Fibroblast of peridontal ligament (primary cell): Measurements from ENCODE around the gene ITPK1.

Experiments used
- DNase-seq: peaks from one replicate; pipeline ENCODE4 v3.0.0-alpha.2; 2010; ENCODE audit errors: extremely low read depth

ITPK1 gene

DNA sequence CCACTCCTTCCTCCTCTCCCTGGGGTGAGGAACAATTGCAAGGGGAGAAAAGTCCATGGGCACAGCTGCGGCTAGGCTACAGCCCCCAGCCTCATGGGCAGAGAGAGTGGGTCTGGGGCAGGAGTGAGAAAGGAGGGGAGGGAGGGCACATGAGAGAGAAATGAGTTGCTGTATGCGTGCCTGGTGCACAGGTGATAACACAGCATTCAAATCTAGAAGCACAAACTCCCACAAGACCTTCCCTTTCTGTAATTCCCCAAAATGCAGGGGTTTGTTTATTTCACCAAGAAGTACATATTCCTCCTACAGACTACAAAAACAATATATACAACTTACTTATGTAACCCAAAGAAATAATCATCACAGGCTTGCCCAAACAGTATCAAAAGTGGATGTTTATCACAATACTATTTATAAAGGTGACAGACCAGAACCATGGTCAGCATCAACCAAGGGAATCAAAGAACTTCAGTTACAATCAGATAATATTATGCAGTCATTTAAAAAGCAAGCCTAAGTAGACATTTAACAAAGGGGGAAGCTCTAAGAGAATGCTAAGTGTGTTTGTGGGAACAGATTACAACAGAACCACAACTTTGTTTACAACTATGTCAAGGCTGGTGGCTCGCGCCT lies 54.2 kb downstream of the ITPK1 start:
- DNase-seq, result no peak

DNA sequence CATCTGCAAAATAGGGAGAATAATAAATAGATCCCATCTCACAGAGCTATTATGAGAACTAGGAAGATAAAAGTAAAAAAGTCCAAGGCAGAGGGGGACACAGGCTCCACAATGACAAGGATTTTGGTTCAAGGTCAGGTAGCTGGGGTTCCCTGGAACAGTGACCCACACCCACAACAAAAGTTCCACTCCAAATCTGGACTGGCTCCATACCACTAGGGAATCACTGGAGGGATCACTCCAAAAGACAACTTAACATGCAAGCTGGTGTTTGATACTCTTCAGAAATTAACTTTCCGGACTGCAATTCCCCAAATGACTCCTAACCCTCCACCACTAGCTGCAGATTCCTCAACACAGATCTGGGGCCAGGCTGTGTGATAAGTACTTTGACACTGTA lies 54.9 kb downstream of the ITPK1 start:
- DNase-seq, result no peak

DNA sequence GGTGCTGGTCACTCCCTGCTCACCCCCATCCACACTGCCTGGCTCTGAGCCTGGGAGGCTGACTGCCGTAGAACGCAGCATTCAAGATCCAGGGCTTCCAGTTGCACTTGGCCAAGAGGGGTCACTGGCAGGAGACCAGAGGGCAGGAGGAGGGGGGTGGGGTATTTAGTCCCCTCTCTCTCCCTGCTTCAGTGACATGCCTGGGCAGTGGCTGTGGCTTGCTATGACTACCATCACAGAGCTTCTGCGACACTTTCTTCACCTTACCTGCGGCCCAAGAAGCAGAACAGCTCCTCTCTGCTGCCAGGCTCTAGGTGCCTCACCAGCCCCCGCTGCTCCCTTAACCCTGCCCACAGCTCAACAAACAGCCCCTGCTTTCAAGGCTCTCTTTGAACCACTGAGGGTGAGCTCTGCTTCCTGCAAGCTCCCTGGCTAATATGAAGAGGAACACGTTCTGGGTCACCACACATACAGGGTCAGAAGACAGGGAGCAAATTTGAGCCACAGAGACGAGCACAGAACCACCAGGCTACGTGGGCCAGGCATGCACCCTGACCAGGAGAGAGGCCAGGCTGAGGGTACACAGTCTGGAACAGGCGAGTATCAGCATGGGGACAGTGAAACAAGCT lies 55.7 kb downstream of the ITPK1 start:
- no peak for DNase-seq

DNA sequence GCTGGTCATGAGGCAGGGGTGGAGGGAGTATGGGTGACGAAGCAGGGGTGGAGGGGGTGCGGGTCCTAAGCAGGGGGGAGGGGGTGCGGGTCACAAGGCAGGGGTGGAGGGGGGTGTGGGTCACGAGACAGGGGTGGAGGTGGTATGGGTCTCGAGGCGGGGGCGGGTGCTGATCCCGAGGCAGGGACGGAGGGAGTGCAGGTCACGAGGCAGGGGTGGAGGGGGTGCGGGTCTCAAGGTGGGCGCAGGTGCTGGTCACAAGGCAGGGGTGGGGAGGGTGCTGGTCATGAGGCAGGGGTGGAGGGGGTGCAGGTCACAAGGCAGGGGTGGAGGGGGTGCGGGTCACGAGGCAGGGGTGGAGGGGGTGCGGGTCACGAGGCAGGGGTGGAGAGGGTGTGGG lies 56.5 kb downstream of the ITPK1 start:
- no peak for DNase-seq

DNA sequence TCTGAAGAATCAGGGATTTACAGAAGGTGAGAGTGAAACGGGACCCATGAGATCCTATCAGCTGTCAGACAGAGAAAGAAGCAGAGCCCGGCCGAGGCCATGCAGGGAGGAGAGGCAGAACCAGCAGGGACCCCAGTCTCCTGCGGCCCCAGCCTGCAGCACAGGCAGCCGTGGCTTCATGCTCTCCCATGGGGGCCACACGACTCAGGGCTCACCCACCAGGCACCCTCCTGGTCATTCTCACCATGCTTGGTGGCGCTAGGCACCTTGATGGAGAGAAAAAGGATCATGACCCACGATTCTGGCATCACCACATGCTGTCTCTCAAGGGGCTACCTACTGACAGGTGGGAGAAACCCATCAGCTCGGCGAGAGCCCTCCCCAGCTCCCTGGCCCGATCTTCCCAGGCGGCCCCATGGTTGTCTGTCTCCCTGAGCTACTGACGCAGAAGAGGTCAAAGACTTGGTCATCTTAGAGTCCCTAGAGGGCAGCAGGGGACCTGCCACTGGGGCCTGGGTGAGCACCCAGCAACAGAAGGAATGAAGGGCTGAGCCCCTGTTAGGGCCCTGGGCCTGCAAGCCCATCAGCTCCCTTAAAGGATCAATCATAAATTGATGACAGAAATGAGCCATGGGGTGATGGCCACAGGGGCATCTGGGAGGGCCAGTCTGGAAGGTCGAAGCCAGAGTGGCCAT lies 58.0 kb downstream of the ITPK1 start:
- DNase-seq, result no peak

DNA sequence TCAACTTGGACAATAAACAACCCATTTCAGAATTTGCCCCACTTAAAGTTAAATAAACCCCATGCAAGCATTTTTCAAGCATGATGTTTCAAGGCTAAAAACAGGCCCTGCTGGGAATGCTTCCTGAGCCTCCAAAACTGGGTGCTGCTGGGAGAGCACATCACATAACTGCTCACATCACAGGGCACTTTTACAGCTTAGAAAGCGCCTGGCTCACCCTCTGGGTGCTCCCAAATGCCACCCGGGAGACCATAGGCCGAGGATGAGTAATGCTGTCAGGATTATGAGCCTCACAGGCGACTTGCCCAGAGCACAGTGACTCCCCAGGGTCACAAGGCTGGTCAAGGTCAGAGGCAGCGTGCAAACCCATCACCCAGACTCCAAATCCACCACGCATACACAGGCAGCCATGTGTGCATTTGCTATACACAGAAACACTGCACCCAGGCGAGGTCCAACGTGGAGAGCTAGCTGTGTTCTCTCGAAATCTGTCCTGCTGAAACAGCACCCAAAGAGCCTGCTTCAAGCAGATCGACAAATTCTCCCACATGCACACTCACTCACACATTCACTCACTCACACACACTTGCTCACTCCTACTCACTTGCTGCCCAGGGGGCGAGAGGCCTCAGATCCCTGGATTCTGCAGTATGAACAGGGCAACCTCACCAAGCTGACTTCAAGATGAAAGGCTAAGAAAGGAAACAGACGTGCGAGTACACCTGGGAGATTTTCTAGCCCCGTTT lies 58.7 kb downstream of the ITPK1 start:
- no peak for DNase-seq

DNA sequence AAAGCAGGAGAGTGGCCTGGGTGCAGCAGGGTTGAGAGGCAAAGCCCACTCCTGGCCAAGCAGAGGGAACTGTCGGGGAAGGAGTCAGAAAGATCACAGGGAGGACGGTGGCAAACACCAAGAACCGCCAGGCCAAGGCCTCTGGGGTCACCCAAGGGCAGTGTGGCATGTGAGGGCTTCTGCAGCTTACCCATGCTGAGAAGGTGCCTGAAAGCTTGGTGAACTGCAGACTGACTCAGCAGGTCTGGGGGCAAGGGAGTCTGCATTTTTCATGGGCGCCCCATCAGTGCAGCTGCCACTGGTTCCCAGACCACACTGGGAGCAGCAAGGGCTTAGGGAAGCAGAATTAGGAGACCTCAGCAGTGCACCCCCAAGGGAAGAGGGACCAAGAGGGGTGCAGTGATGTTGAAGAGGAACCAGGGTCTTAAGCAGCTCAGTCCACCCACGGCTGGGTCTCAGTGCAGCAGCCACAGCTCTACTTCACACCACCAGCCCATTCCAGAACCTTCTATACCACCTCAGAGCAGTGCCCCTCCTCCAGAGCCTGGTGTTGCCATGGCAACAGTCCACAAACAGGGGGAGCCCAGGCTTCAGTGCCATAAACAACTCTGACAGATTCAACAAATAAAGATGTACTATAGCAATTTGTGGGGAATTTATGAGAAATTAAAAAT lies 59.4 kb downstream of the ITPK1 start:
- peak; percentile 49 for DNase-seq

DNA sequence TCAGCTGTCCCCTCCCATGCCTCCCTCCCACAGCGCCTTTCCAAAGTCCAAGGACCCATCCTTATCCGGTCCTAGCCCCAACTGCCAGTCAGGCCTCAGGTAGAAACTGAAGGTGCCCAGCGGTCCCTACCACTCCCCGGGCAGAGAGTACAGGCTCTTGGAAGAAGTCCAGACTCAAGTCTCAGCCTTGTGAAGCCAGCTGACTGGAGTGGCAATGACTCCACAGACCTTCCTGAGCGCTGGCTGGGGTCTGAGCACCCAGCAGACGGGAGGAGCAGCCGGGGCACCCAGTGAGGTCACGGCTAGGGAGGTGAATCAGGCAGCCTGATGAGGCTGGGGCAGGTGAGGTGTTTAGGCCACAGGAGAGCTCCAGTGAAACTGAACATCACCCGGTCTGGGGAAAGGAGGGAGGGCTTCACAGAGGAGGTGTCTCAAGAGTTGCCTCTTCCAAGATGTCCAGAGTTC lies 60.0 kb downstream of the ITPK1 start:
- DNase-seq, result no peak

DNA sequence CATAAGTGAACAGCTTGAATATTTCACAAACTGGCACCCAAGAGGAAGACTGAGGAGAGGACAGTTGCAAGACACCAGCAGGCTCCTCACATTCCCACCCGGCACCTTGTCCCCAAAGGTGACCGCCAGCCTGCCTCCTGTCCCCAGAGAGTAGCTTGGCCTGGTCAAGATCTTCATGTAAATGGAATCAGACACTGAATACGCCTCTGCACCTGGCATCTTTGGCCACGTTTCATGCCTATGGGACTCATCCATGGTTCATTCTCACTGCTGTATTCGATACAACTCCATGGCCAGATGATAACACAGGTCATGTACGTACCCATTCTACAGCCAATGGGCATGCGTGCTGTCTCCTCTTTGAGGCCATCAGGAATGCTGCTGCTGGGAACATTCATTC lies 60.8 kb downstream of the ITPK1 start:
- no peak for DNase-seq

DNA sequence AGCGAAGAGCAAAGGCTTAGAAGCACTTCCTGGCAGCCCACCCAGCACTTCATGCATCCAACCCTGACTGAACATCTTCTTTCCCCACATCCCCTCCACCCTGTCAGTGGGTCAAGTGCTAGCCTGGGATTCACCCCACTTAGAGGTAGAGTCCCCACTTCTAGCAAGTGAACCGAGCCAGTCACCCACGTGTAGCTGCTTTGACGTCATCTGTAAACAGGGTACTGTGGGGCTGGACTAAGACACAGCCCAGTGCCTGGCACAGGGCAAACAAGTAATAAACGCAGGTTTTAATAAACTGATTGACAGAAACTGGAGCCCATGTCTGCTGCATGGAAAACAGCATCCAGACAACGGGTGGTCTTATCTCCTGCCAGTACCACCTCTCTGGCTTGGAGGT lies 61.7 kb downstream of the ITPK1 start:
- DNase-seq, result no peak

DNA sequence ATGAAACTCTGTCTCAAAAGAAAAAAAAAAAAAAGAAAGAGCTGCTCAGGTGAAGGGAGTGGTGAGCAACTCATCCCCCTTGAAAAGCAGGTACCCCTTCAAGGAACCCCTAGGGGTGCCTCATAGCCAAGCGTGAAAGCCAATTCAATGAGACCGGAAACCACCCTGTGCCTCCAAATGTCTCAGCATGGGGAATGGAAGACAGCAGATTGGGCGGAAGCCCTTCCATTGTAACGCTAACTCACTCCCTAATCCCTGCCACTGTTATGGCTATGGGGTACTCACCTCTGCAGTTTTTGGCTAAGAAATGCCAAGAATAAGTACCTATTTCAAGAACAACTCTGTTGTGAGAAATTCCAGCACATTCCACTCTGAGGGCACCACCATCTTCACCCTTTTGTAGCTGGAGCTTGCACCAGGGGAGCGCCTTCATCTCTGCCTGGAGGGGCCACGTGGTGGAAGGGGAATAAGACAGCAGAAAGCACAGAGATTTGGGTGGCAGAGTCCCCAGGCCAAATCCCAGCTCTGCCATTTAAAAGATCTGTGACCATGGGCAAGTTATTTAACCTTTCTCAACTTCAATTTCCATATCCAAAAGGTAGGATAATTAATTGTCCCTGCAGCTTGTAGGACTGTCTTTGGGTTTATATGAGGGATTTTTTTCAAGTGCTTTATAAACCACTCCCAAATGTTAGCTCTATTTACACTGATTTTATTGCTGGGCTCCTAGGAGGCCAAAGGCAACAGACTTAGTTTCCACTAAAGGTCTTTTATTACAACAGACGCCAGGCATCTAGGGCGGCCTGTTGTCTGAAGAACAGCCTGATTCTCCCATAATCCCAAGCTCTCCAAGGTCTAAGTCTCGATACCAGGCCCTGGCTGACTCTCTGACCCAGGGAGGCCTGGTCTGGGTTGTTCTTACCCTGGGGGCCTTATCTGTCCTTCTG lies 63.9 kb downstream of the ITPK1 start:
- DNase-seq, result no peak

DNA sequence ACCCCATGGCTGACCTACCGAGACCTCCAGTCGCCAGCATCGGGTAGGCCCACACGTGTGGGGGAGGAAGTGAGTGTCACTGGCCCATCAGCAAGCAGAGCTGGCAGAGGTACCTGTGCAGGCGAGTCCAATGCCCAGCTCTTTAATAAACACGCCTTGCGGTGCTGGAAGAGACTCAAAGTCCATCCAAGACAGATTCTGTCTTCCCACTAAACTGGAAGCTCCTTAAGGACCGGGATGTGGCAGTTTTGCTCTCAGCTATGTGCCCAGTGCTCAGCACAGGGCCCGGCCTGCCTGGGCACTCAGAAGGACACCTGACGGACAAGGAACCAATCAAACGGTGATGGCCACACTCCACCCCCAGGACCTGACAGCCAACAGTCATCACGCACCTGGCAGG lies 65.0 kb downstream of the ITPK1 start:
- no peak for DNase-seq

DNA sequence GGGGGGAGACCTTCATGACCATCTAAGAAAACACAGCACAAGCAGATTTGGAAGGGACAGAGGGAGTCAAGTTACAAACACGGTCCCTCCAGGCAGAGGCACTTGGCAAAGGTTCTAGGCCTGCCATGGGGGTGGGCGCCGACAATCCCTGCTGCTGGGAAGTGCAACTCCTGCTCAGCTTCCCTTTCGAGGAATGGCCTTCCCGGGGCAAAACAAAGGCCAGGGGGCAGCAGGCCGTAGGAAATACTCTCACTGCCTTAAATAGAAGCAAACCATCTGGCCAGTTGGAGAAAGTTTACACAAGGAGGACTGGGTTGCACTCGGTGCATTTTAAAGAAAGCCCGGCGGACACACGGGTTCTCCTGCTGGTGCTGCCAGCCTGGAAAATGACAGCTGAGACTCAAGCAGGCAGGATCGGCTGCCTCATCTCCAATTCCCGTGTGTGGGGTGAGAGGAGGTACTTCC lies 65.8 kb downstream of the ITPK1 start:
- peak; percentile 39 for DNase-seq

DNA sequence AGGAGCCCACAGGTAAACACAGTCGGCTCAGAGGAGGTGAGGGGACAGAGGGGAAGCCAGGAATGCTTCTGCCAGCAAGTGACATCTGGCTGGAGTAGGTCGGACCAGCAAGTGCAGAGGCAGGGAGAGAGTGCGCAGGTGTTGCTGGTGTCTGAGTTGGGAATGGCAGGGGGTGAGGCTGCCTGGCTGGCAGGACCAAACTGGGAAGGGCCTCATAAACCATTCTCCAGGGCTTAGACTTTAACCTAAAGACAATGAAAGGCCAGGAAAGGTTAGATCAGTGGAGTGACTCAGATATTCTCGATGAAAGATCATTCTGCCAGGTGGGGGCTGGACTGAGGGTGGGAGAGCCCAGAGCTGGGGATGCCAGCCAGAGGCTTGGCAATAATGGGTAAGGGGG lies 66.4 kb downstream of the ITPK1 start:
- DNase-seq, result no peak

DNA sequence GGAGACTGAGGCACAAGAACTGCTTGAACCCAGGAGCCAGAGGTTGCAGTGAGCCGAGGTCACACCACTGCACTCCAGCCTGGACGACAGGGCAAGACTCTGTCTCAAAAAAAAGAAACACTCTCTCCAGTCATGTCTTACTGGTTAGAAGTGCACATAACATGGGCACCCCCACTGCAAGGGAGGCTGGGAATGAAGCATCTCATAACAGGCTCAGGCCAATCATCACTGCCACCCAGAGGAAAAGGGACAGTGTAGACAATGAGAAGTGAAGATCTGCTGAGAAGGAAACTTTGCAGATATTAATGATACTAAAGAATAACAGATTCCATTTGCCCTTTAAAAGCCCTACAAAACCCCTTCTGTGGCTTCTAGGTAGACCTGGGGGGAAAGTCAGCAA lies 66.9 kb downstream of the ITPK1 start:
- DNase-seq, result no peak

DNA sequence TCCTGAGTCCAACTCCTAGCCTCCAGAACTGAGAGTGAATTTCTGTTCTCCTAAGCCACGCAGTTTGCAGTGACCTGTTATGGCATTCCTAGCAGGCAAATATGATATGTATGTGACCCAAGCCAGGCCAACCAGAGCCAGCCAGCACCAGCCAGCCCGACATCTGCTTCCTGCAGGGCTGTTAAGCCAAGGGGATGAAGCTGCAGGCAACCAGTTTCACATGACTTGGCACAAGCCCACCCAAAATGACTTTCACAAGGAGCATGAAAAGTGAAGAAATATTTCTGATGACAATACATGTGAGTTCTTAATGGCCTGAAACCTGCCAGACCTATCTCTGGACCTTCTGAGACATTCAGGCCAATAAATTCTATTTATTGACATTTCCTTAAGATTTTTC lies 68.1 kb downstream of the ITPK1 start:
- DNase-seq, result peak; percentile 31

DNA sequence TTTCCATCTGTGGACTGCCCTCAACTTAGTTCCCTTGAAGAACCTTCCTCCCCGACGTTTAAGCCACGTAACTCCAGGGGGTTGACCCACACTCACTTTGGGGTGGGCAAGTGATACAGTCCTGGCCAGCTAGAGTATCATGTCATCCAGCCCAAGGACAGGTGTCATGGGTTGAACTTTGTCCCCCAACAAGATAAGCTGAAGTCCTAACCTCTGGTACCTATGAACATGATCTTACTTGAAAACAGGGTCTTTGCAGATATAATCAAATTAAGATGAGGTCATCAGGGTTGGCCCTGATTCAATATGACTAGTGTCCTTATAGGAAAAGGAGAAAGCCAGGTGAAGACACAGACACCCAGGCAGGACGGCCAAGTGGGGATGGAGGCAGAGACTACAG lies 68.6 kb downstream of the ITPK1 start:
- DNase-seq, result no peak

DNA sequence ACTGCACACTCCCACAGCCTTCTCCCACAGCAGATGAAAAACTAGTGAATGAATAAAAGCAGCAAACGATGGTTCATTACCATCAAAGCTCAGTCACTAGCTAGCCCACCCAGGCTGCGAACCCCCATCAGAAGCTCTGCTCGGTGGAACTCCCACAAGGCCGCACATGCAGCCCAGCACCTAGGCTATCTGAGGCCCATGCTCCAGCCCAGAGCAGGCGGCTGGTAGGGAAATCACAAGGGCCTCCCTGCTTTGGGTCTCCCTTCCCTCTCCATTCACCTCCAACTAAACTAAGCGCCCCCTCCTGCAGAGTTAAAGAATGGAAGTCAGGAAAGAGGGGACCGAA lies 69.0 kb downstream of the ITPK1 start:
- no peak for DNase-seq

DNA sequence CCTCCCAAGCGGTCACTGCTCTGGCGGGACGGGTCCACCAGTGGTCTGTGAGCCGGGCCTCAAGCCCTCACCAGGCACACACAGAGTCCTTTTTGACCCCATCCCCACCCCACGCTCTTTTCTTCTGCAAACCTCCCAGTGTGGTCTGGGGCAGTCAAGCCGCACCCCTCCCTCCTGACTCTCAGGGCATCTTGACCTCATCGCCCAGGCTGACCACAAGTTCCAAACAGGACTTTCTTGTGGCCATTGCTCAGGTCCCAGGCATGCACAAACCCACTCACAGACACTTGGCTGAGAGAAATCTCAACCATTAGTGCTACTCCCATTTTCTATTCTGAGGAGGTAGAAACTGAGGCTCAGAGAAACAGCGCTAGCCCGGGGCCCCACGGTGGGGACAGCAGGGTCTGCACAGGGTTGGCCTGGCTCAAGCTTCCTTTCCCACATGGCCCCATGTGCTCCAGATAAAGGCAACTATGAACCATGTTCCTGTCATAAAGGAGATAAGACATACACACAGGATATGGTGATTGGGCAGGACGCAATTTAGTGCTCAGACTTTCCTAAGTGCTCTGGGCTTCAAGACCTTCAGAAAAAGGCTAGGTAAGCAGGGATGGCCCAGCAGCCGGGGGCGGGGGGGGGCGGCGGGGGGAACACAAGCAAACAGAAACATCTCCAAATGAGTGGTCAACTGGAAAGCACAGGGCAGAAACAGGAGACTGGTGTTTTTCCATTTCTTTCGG lies 69.6 kb downstream of the ITPK1 start:
- DNase-seq, result peak; percentile 65

DNA sequence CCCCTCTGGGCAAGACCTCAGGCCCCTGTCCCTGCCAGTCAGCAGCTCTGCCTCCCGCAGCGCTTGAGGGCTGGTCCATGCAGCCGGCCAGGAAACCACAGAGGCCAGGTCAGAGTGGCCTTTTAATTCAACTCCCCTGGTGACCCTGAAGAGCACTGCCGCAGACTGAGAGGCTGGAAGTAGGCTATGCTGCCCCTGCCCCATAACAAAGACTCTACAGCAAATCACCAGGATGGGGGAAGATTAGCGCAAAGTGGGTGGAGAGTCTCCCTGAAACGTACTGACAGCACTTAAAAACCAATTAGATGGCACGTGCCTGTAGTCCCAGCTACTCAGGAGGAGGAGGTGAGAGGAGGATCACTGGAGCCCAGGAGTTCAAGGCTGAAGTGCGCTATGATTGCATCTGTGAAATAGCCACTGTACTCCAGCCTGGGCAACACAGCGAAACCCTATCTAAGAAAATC lies 70.5 kb downstream of the ITPK1 start:
- no peak for DNase-seq
